MM.1S (cell line): ENCODE results near the gene F10.

ENCODE experiments used
- EZH2 ChIP-seq: fragments of 300-600 bp; sonication (generic); optimal IDR thresholded peaks from 2 replicates; pipeline ENCODE3; 2017; ENCODE audit warnings: low read depth, mild to moderate bottlenecking, antibody characterized with exemption, low read length, mixed read lengths
- EZH2phosphoT487 ChIP-seq: fragments of 300-600 bp; sonication (generic); IDR thresholded peaks from 2 replicates; pipeline ENCODE4 v1.6.1; 2018; ENCODE audit warnings: antibody characterized with exemption, low read length
- TF ChIP-seq, protein P1 (sequence below): fragments of 300-600 bp; sonication (generic); IDR thresholded peaks from 2 replicates; pipeline ENCODE4 v1.5.1; 2016; ENCODE audit warnings: antibody characterized with exemption, low read length, mixed read lengths

DNA sequence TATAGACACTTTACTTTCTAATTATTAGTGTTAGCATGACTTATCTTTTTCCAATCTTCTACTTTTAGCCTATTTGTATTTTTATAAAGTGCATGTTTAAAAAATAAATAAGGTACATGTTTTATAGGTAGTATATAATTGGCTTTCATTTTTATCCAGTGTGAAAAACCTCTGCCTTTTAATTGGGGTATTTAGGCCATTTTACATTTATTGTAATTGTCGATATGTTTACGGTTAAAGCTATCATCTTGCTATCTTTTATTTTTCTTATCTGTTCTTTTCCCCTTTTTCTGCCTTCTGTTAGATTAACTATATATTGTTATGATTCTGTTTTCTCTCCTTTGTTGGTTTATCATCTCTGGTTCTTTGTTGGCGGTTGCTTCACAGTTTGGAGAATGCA lies 45.0 kb downstream of the F10 start:
- TF ChIP-seq, protein P1, sequence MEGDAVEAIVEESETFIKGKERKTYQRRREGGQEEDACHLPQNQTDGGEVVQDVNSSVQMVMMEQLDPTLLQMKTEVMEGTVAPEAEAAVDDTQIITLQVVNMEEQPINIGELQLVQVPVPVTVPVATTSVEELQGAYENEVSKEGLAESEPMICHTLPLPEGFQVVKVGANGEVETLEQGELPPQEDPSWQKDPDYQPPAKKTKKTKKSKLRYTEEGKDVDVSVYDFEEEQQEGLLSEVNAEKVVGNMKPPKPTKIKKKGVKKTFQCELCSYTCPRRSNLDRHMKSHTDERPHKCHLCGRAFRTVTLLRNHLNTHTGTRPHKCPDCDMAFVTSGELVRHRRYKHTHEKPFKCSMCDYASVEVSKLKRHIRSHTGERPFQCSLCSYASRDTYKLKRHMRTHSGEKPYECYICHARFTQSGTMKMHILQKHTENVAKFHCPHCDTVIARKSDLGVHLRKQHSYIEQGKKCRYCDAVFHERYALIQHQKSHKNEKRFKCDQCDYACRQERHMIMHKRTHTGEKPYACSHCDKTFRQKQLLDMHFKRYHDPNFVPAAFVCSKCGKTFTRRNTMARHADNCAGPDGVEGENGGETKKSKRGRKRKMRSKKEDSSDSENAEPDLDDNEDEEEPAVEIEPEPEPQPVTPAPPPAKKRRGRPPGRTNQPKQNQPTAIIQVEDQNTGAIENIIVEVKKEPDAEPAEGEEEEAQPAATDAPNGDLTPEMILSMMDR, result no peak
- TF ChIP-seq EZH2phosphoT487 (no peak), EZH2 (no peak)
